Measurements from ENCODE around the gene CEP126. TPM values are rescaled to one million over a fixed set of nuclear protein-coding genes. Genes with fewer than 3 reads are reported as not detected.

The CEP126 gene, protein sequence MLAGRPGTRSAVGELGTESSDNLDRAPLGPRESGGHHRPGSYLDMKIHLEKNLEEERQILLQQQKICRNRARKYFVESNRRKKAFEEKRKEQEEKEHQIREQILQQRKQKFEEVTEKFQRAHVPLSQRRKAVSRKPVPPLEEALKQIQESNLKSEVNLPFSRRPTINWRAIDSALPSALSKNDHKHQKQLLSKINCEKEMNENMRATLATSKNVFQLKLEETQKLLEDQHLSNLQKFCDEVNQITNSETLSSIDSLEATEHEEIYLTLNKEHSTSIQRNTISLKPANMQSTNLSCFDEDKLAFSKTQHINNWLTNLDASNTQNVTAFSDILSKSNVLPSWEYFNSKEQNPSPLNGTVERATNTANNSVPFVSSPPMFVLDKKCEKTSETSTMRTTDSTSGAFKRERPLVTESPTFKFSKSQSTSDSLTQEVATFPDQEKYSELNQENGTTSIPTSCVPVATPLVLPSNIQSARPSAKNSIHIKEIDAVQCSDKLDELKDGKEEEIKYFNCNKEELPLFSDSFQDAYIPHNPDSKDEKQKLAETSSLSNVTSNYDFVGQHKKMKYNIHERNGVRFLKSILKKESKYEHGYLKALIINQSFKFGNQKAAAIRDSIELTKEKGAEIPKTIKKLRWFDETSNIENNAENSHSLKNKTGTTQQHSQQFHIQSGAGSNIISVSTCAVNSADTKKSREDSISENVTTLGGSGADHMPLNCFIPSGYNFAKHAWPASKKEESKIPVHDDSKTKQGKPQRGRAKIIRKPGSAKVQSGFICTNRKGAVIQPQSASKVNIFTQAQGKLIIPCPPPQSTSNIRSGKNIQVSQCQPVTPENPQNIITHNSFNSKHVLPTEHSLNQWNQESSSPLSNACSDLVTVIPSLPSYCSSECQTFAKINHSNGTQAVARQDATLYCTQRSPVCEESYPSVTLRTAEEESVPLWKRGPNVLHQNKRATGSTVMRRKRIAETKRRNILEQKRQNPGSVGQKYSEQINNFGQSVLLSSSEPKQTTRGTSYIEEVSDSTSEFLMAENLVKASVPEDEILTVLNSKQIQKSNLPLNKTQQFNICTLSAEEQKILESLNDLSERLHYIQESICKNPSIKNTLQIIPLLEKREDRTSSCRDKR
- 0.52 and 3.8 TPM in 2 replicates for total RNA-seq

GRCh38 chr11:101914738-101915426 is at the start of gene CEP126:
TSS of gene CEP126 (plus strand) at chr11:101915010. CDS start at chr11:101915285, 275 bp downstream.
- DNase-seq (ENCODE audit: low read depth): peak; percentile 80

DNA sequence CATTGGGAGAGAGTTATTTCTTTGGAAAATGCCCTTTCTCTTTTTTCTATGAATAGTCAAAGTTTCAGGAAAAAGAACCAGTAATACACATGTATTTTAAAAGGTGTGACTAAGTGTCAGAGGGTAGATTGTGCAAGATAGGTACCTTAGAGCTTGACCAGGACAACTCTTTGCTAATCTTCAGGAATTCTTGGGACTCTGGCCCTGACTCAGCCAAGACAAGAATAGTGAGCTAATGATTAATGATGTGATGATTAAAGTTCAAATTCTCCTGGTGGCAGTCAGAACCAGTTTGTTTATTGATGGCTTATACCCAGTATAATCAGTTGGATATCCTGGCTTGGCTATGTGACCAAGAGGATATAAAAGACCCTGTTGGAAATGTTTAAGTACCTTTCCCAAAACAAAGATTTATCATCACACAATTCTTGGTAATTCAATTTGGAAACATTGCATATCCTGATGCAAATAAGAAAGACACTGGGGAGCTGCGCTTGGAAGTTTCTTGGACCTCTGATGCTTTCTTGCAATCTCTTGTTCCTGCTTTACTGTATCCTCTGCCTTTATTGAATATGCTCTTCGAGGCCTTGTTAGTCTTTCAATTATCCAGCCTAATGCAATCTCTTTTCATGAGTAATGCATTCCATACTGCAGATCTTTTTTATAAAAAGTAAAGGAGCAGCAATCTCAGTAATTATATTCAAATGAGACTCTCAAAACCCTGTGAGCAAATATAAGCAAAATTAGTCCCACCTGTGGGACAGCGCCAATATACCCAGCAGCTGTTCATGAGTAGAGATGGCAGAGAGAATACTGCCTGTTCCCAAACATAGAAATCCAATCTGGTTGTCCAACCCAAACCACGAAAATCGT is 48.0 kb upstream of the CEP126 start:
- DNase-seq (ENCODE audit: low read depth): peak; percentile 99

DNA sequence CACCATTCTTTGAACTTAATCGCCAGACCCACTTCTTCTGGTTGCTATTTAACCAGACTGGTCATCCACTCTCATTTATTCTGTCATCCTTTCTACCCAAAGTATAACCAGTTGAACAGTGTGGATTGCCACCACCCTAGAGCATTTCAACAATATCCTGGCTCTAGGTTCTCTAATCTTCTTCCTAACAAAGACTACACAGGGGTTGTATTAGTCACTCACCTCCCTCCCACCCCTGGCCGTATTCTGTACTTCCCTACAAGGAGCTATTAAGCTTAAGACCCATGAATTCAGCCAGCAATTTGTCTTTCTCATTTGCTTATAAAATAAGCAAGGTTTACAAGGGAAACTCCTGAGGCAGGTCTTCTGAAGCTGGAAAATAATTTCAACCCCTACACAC is 46.9 kb upstream of the CEP126 start:
- DNase-seq (ENCODE audit: low read depth): peak; percentile 90

DNA sequence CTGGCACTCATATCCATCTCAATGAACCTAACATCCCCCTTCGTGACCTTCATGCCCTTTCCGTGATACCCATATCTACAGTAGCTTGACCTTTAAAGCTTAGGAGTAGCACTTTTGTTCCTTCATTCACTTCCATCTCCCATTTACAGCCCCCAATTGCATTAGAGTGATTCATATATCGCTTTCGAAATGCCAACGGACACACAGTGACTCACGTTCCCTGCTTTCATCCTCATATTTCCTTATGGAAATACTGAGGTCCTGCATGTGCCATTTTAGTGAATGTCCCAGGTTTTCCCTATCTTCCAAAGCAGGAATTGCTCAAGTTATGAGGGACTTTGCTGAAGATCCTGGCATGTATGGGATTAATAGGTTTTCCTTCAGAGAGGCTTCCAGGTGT is 44.3 kb upstream of the CEP126 start:
- DNase-seq (ENCODE audit: low read depth): peak; percentile 39

DNA sequence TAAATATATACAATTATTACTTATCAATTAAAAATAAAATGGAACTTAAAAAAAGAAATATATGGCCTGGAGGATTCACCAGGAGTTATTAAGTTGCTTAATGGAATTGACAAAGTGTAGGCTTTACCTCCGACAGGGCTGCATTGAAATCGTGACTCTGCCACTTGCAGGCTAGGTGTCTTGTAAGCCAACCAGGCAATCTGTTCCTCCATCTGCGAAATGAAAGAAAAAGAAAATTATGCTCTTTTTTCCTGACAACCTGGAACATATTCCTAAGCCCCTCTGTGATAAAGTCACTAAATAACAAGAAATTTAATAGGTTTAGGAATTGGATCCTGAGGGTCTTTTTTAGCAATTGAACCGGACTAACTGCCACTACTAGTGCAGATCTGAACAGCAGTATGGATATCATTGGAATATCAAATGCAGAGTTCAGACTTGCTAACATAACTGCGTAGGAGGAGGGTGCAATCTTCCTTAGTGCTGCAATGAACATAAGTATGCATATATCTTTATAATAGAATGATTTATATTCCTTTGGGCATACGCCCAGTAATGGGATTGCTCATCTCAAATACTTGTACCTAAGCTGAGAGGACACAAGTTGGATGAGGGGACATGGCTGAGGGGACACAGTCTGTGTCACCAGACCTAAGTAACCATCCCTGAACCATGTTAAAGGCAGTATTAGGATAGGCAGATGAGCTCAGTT is 42.5 kb upstream of the CEP126 start:
- DNase-seq (ENCODE audit: low read depth): no peak

- peak; percentile 88 for DNase-seq (ENCODE audit: low read depth)
These were observed 34.6 kb upstream of the CEP126 start for GRCh38 chr11:101880222-101880621.

GRCh38 chr11:101881586-101881985 is 33.2 kb upstream of the CEP126 start:
- no peak for DNase-seq (ENCODE audit: low read depth)

DNA sequence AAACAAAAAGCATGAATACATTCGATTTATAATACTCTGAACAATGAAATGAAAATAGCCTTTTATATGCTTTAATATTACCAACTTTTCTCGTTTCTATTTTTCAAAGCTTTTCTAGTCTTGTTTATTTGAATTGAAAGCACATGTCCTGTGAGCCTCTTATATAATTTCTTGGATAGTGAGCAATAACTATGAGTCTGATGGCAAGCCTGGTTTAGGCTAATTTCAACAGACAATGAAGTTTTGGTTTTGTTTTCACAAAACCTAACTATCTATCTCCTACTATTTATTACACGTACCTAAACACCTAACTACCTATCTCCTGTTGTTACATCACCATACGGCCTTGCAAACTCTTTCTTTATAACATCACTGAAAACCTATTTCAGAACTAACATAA is 29.2 kb upstream of the CEP126 start:
- DNase-seq (ENCODE audit: low read depth): no peak

DNA sequence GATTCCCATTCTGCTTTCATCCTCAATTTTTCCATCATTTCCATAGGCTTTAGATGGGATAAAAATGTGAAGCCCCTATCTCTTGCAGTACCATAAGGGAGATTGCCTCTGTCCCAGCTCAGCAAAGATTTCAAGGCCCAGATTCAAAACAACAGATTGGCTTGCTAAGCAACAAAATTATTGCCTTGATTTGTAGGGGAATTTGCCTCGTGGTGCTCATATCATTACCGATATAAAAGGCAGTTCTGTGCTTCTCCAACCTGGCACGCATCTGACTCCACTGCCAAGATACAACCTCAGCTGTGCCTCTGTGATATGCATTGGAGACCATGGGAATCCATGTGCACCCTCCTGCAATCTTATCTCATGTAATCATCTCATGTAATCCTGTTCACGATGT is 25.0 kb upstream of the CEP126 start:
- DNase-seq (ENCODE audit: low read depth): no peak

DNA sequence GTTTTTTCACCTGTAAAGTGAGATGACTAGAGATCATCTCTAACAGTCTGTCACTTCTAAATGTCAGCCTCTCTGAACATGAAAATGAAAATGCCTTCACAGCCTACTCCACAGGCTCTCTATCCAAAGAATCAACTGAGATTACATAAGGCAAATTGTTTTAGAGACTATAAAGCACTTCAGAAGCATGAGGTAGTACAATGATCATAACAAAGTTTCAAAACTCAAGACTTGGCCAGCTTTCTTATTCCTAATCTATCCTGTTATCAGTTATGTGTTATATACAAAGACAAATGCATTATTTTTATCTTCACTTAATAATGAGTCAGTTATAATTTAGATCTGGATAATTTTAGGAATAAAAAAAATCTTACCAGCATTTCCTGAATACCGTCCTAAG is 20.3 kb upstream of the CEP126 start:
- DNase-seq (ENCODE audit: low read depth): no peak

- no peak for DNase-seq (ENCODE audit: low read depth)
These were observed 7.0 kb upstream of the CEP126 start for GRCh38 chr11:101907815-101908214.

- DNase-seq (ENCODE audit: low read depth): no peak
These were observed 5.7 kb upstream of the CEP126 start for GRCh38 chr11:101909087-101909486.

DNA sequence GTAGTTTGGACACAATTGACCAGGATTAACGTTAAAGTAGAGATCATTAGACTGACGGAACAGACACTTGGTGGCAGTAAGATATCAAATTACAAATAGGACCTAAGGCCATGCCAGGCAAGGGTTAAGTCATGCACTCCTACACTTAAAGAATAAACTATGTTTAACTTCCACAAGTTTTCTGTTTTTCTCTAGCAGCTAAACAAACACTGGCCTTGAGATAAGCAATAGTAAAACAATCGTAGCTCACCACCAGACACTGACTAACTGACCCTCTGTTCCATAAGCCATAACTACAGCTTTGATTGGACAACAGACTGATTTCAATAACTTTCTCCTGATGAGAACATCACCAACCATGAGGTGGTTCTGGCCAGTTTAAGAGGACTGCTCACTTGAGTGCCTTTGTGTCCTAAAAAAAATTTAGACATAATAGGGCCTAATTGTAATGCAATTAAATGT is 2.0 kb upstream of the CEP126 start:
- DNase-seq (ENCODE audit: low read depth): peak; percentile 21

DNA sequence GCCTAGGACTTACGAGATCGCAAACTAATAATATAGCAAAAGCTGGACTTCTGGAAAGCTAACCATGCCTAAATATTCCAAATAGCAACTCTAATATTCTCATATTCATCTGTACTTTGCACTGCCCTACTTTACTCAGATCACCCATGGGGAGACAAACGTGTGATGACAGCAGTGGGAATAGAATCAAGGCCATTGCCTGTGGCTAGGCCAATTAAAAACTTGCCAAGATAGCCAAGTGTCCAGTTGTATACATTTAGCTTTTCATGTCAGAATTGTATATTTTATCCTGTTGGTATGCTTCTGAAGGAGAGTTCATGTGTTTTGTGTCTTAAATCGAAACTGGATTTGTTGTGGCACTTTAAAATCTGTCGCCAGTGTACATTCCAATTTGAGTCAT is 1.2 kb upstream of the CEP126 start:
- no peak for DNase-seq (ENCODE audit: low read depth)

DNA sequence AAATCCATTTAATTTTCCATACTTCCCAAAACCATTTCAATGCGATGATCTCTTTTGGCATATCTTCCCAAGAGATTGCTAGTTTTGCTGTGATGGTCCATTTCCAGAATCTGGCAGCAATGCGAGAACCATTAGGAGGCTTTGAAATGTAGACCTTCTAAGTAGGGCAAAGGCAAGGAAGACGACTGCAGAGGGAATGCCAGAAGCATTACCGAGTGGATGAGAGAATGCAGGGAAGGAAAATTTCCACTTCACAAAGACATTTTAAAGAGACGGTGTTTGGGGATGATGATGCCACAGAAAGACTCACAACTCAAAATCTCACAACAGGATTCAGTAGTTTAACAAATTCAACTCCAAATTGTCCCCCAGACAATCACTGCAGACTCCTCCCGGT is 471 bp upstream of the CEP126 start:
- peak; percentile 11 for DNase-seq (ENCODE audit: low read depth)

- DNase-seq (ENCODE audit: low read depth): peak; percentile 49
These were observed 1.0 kb downstream of the CEP126 start for GRCh38 chr11:101915791-101916291.

DNA sequence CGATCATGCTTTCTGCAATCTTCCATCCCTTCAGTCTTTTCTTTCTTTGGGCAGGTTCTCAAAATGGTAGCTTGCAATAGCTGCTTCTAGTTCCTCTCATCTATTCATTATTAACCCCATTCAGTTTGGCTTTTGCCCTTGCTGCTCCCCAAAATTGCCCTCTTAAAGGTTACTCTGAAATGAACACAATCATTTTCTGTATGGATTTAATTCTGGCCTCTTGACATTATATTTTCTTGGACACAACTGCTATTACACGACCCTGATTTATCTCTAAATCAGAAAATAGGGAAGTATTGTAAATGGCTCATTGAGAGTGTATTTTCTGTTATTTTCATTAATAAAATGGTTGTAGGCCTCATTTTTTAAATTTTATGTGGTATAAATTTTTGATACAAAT is 1.6 kb downstream of the CEP126 start, which contains the start of gene ANGPTL5:
ANGPTL5 (minus strand) TSS at position 101 of the 400 bp plus-strand sequence. CDS start 8,613 bp downstream, outside the sequence.
- no peak for DNase-seq (ENCODE audit: low read depth)

GRCh38 chr11:101917226-101917625 is 2.4 kb downstream of the CEP126 start:
- no peak for DNase-seq (ENCODE audit: low read depth)

GRCh38 chr11:101920992-101921391 is 6.2 kb downstream of the CEP126 start:
- no peak for DNase-seq (ENCODE audit: low read depth)

DNA sequence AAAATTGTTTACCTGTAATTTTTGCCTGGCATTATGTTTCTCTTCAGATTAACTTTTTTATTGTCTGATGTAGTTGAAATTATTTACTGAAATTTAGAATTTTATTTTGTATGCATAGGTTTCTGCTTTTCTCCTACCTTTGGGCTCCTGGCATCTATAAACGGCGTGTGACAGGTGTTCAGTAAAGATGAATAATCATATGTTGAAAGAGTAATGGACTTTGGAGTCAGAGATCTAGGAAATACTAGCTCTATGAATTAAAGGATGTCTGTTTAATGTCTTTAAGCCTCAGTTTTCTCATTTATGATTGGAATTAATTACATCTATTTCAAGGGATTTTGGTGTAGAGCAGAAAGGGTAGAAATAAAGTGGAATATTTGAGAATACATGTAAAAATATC is 8.7 kb downstream of the CEP126 start:
- no peak for DNase-seq (ENCODE audit: low read depth)

Measured in renal cortical epithelial cell (primary cell).